HUDEP-2 (cell line): ENCODE results near the gene KRT75.
"Not testable (repeated sequence)": the region's sequence is repeated elsewhere in the genome, so short reads cannot be mapped to it uniquely, and the experiment has no call there.

Source experiments
- DNase-seq, 76 experiments: peaks; one replicate each; lab custom pipeline; 2025; ENCODE audit not compliant: unreplicated experiment in 76 of 76; lab: John Stamatoyannopoulos, UW

KRT75 gene

GRCh38 chr12:52418576-52419110, 15.5 kb downstream of the KRT75 start:
- no peak for DNase-seq

- no peak for DNase-seq
Observed at GRCh38 chr12:52417740-52418139, 16.4 kb downstream of the KRT75 start.

GRCh38 chr12:52416795-52417194, 17.4 kb downstream of the KRT75 start:
- DNase-seq, result no peak

DNA sequence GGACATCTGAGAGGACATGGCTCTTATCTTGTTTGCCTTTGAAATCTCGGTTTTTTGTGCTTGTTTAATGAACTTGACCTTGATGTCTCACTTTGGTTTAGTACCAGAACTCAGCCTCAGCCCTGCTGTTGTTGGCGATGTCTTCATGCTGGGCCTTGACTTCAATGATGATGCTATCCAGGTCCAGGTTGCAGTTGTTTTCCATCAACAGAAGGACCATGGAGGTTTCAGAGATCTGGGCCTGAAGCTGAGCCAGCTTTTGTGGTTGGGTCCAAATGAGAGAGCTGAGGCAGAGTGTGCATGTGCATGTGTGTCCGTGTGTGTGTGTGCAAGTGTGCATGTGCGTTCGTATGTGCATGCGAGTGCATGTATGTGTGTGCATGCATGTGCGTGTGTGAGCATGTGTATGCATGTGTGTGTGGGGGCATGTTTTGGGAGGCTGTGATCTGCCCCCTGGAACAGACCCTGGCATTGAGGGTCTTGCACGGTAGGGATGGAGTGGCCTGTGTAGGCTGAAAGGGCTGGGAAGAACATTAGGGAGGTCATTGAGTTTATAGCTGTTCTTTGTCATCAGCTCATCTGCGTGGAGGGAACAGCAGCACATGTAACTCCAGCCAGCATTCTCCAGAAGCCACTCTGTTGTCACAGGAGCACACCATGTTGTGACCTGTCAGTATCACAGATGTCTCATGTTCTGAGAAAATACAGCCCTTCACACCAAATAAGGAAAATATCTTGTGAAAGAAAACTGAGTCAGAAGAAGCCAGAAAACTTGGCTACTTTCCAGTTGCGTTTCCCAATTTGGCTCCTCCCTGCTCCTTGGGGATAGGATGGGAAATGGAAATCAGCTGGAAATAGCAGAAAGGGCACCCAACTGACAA, 18.1 kb downstream of the KRT75 start:
- no peak for DNase-seq

GRCh38 chr12:52414936-52415335, 19.2 kb downstream of the KRT75 start:
- no peak for DNase-seq

DNA sequence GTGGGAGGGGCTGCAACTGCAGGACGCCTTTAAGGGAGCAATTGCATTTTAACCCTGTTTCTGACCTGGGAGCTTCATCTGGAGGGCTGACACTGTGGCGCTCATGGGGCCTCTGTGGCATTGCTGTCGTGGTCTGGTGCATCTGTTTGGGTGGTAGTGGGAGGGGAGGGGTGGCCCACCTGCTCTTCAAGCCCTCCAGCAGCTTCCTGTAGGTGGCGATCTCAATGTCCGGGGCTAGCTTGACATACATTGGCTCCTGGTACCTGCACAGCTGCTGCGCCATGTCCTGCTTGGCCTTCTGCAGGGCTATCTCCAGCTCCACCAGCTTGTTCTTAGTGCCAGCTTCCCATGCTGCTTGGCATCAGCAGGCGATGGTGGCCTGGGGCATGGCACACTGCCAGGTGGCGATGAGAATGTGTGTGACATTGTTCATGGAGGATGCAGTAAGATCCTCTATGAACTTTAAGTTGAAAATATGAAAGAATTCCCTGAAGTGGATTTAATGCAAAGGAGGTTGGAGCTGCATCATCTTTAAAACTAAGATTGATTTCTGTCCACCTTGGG, 20.3 kb downstream of the KRT75 start:
- no peak for DNase-seq

GRCh38 chr12:52413202-52413601, 21.0 kb downstream of the KRT75 start:
- DNase-seq, result no peak

- DNase-seq, result no peak
Observed at GRCh38 chr12:52411815-52412214, 22.4 kb downstream of the KRT75 start.

- not testable (repeated sequence) for DNase-seq
Observed at GRCh38 chr12:52410589-52411248, 23.5 kb downstream of the KRT75 start.

- DNase-seq, result no peak
Observed at GRCh38 chr12:52407918-52408317, 26.3 kb downstream of the KRT75 start.

DNA sequence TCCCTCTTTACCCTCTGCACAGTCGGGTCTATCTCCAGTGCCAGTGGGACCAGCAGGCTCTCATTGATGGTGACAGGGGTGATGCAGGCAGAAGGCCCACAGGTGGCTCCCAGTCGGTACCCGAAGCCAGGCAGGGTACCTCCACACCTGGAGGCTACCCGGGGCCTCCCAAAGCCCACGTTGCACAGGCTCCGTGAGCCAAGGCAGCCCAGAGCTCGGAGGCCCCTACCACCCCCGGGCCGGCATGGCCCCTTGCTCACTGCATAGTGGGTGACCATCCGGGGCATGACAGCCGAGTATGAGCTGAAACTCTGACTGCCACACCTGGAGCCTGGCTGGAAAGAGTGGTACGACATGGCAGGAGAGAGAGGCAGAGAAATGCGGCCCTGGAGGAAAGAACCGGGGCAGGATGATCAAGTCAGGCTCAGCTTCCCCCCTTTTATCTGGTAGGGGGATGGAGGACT, 28.2 kb downstream of the KRT75 start, which contains the start of gene KRT82:
KRT82 (minus strand) TSS at position 414 of the 464 bp plus-strand sequence; CDS start at position 356, 58 bp downstream.
- no peak for DNase-seq

GRCh38 chr12:52404951-52405350, 29.2 kb downstream of the KRT75 start:
- DNase-seq, result no peak

GRCh38 chr12:52403561-52403960, 30.6 kb downstream of the KRT75 start:
- no peak for DNase-seq

GRCh38 chr12:52402873-52403540, 31.2 kb downstream of the KRT75 start:
- no peak for DNase-seq

- no peak for DNase-seq
Observed at GRCh38 chr12:52402377-52402776, 31.8 kb downstream of the KRT75 start.

GRCh38 chr12:52401926-52402325, 32.2 kb downstream of the KRT75 start:
- DNase-seq, result no peak

DNA sequence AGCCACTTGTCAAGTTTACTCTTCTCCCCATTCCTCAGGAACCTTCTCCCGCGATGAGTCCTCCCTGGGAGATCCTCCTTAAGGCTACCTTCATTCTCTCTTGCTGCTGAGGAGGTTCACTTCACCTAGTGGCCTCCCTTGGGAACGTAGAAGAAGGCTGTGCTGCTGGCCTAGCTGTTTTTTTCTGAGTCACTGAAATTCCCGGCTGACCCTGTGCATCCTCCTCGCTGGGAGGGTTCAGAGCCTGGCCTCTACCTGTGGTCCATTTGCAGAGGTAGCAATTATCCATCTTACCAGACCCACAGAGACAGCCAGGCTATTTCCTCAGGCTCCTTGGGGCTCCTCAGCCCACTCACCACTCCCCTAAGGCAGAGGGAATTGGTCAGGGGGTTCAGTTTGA, 32.6 kb downstream of the KRT75 start:
- no peak for DNase-seq

DNA sequence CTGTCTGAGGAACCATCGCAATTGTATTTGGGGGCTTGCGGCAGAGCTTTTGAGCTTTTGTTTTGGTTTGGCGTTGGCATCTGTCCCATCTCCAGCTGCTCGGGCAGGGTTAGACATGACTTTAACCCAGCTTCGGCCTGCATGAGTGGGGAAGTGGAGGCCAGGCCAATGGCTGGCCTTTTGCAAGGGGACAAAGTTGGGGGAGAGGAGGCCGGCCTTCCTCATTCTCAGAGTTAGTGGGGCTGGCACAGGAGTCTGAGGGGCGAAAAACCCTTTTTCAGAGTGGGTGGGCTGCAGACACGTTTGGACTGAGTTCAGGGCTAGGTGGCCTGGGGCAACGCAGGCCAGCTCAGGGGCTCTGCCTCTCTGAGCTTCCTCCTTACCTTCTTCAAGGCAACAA, 33.3 kb downstream of the KRT75 start:
- no peak for DNase-seq

GRCh38 chr12:52399756-52400155, 34.4 kb downstream of the KRT75 start:
- no peak for DNase-seq

DNA sequence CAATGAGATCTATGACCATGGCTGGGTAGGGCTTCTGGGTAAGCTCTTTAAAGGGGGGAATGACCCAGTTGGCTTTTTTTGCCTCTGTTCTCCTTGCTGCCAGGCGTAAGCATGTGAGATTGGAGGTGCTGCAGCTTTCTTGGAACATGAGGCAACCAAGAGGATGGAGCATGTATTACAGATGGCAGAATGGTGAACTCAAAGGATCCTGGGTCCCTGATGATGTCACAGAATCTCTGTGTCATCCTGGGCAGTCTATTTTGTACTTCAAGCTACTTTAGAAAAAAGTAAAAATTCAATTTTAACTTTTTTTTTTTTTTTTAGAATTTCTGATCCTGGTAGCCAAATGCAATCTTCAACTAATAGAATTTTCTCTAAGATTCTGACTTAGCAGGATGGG, 36.0 kb downstream of the KRT75 start:
- DNase-seq, result no peak

DNA sequence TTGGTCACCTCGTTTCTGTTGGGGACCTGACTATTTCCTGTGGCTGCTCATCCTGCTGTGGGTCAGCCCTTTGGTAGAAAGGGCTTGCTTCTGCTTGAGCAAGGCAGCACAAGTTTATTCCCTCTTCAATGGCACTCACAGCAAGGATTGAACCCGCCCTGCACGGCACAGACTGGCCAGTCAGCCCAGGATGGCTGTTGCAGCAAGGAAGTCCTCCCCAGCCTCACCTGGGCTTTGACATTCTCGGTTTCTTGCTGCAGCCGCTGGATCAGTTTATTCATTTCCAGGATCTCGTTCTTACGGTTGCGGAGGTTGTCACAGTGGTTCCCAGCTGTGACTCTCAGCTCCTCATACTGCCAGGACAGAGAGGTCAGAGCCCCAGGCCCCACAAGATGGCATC, 37.5 kb downstream of the KRT75 start:
- DNase-seq, result no peak
